GM12874 (cell line): Measurements from ENCODE around the gene C19orf33.

Source experiments
- TF ChIP-seq, protein P1 (sequence below): IDR thresholded peaks from 2 replicates; pipeline ENCODE4 v1.5.1; 2011; ENCODE audit warnings: low read depth, mild to moderate bottlenecking, control low read depth, low read length, moderate library complexity; ENCODE audit not compliant: insufficient read depth

The C19orf33 gene

DNA sequence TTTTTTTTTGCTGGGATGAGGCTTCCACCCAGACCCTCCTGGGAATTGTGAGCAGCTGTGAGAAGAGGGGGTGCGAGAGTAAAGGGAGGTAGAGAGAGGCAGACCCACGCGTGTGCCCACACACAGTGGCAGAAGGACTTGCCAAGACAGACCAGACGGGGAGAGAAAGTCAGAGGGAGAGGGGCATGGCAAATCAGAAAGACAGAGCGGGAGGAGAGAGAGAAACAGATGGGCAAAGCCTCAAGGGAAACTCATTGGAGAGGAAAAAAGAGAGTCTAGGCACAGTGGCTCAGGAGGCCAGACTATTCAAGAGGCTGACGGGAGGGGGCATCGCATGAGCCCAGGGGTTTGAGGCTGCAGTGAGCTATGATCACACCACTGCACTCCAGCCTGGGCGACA lies 48.6 kb downstream of the C19orf33 start:
- TF ChIP-seq, protein P1, sequence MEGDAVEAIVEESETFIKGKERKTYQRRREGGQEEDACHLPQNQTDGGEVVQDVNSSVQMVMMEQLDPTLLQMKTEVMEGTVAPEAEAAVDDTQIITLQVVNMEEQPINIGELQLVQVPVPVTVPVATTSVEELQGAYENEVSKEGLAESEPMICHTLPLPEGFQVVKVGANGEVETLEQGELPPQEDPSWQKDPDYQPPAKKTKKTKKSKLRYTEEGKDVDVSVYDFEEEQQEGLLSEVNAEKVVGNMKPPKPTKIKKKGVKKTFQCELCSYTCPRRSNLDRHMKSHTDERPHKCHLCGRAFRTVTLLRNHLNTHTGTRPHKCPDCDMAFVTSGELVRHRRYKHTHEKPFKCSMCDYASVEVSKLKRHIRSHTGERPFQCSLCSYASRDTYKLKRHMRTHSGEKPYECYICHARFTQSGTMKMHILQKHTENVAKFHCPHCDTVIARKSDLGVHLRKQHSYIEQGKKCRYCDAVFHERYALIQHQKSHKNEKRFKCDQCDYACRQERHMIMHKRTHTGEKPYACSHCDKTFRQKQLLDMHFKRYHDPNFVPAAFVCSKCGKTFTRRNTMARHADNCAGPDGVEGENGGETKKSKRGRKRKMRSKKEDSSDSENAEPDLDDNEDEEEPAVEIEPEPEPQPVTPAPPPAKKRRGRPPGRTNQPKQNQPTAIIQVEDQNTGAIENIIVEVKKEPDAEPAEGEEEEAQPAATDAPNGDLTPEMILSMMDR: no peak
